ENCODE data around the gene RECQL5.
"Not testable (repeated sequence)": the region's sequence is repeated elsewhere in the genome, so short reads cannot be mapped to it uniquely, and the experiment has no call there.

RECQL5 gene

GRCh38 chr17:75589919-75590303, 77.0 kb downstream of the RECQL5 start:
- DNase-seq = no peak

- peak; percentile 98 for DNase-seq
Measured at GRCh38 chr17:75589012-75589918, 77.7 kb downstream of the RECQL5 start.

GRCh38 chr17:75588596-75589011, 78.3 kb downstream of the RECQL5 start:
- no peak for DNase-seq

- DNase-seq = peak; percentile 86 to 93
Measured at GRCh38 chr17:75587675-75588595, 79.0 kb downstream of the RECQL5 start, which contains the start of gene MYO15B. Gene MYO15B, plus strand, starts transcription at chr17:75587800. Its CDS starts 258 bp downstream, at chr17:75588058.

- DNase-seq = no peak
Measured at GRCh38 chr17:75584849-75585175, 82.1 kb downstream of the RECQL5 start.

- not testable (repeated sequence) for DNase-seq
Measured at GRCh38 chr17:75583197-75583596, 83.8 kb downstream of the RECQL5 start.

GRCh38 chr17:75581121-75581725, 85.7 kb downstream of the RECQL5 start:
- DNase-seq = peak; percentile 84

Measured in Kasumi-1 (cell line).